OCI-LY7 (cell line): ENCODE data around the gene IGBP1. TPM values are rescaled to one million over a fixed set of nuclear protein-coding genes. Genes with fewer than 3 reads are reported as not detected.

Source experiments
- BruUV-seq: library from RNA; stranded (reverse); fragments of 400-500 nt; replicated peaks from 2 replicates; lab custom pipeline; 2021; lab: Mats Ljungman, UMichigan
- CTCF ChIA-PET: fragments of 300-600 bp; sonication (Branson Sonifier 250); formaldehyde crosslinking; loops from one replicate; lab custom pipeline; 2022; ENCODE audit warnings: antibody characterized with exemption; ENCODE audit not compliant: unreplicated experiment; lab: Charles Lee
- POLR2A ChIA-PET: fragments of 300-600 bp; sonication (Branson Sonifier 250); formaldehyde crosslinking; loops from one replicate; lab custom pipeline; 2022; ENCODE audit warnings: antibody characterized with exemption; lab: Charles Lee
- DNase-seq: peaks from one replicate; pipeline ENCODE4 v3.0.0-alpha.2; 2015; ENCODE audit warnings: low spot score
- H2AFZ ChIP-seq: fragments of 200-600 bp; sonication (generic), shearing (Covaris generic); 2 replicates; pipeline ENCODE4 v1.6.1; 2014; ENCODE audit warnings: mild to moderate bottlenecking, antibody characterized with exemption, low read length, moderate library complexity
- H3K27ac ChIP-seq: fragments of 200-600 bp; sonication (generic); 2 replicates; pipeline ENCODE4 v1.5.1; 2014; ENCODE audit warnings: mixed run types, low read depth, mild to moderate bottlenecking, moderate library complexity, low read length, inconsistent platforms; ENCODE audit not compliant: poor library complexity, severe bottlenecking
- H3K36me3 ChIP-seq: fragments of 200-600 bp; sonication (generic); 2 replicates; pipeline ENCODE4 v1.6.1; 2014; ENCODE audit warnings: mild to moderate bottlenecking, antibody characterized with exemption, low read length, moderate library complexity, mixed read lengths; ENCODE audit not compliant: insufficient read depth
- H3K4me1 ChIP-seq: fragments of 200-600 bp; sonication (generic); 2 replicates; pipeline ENCODE4 v1.5.1; 2014; ENCODE audit warnings: mild to moderate bottlenecking, low read length; ENCODE audit not compliant: insufficient read depth, poor library complexity, severe bottlenecking
- H3K4me2 ChIP-seq: fragments of 200-600 bp; sonication (generic); 2 replicates; pipeline ENCODE4 v1.6.1; 2014; ENCODE audit warnings: mild to moderate bottlenecking, low read length
- H3K4me3 ChIP-seq: fragments of 200-600 bp; sonication (generic); 2 replicates; pipeline ENCODE4 v1.5.1; 2014; ENCODE audit warnings: mild to moderate bottlenecking, low read depth, low read length; ENCODE audit not compliant: poor library complexity, severe bottlenecking
- H3K79me2 ChIP-seq: fragments of 200-600 bp; sonication (generic); 2 replicates; pipeline ENCODE4 v1.6.1; 2016; ENCODE audit warnings: low read depth, mild to moderate bottlenecking, low read length, moderate library complexity, mixed read lengths; ENCODE audit not compliant: insufficient read depth
- H3K9me2 ChIP-seq: fragments of 200-600 bp; sonication (generic); 2 replicates; pipeline ENCODE4 v1.6.1; 2016; ENCODE audit warnings: mild to moderate bottlenecking, low read length, mixed read lengths; ENCODE audit not compliant: insufficient read depth
- H3K9me3 ChIP-seq: fragments of 200-600 bp; sonication (generic); 2 replicates; pipeline ENCODE4 v1.6.1; 2014; ENCODE audit warnings: mild to moderate bottlenecking, mixed run types, low read length, mixed read lengths
- H4K20me1 ChIP-seq: fragments of 200-600 bp; sonication (generic); 2 replicates; pipeline ENCODE4 v1.6.1; 2014; ENCODE audit warnings: mild to moderate bottlenecking, antibody characterized with exemption, low read length, moderate library complexity, mixed read lengths; ENCODE audit not compliant: insufficient read depth
- CTCF ChIP-seq: fragments of 200-600 bp; sonication (generic); conservative IDR thresholded peaks from 2 replicates; pipeline ENCODE4 v1.5.1; 2014; ENCODE audit warnings: mild to moderate bottlenecking, antibody characterized with exemption, low read length, moderate library complexity, mixed read lengths
- EZH2phosphoT487 ChIP-seq: fragments of 200-600 bp; sonication (generic); IDR thresholded peaks from 2 replicates; pipeline ENCODE4 v1.6.1; 2018; ENCODE audit warnings: low read depth, borderline replicate concordance, mild to moderate bottlenecking, mixed run types, antibody characterized with exemption, low read length, moderate library complexity, mixed read lengths
- intact Hi-C: fragments of 100-400 bp; cut with micrococcal nuclease; formaldehyde crosslinking; loops from one replicate; pipeline ENCODE4 v1.10.0; 2022; ENCODE audit not compliant: unreplicated experiment
- total RNA-seq, 2 experiments: library from RNA; depleted of rRNA in 1 of 2; stranded (reverse); fragments of >200 nt in 1 of 2; shearing (Covaris generic) in 1 of 2; gene quantifications; 2 replicates each; pipeline ENCODE4 v1.2.3, GENCODE V29; 2014 to 2022

Gene IGBP1
- total RNA-seq, 2 experiments from 2014 or later: 47.2 to 60.5 TPM

DNA sequence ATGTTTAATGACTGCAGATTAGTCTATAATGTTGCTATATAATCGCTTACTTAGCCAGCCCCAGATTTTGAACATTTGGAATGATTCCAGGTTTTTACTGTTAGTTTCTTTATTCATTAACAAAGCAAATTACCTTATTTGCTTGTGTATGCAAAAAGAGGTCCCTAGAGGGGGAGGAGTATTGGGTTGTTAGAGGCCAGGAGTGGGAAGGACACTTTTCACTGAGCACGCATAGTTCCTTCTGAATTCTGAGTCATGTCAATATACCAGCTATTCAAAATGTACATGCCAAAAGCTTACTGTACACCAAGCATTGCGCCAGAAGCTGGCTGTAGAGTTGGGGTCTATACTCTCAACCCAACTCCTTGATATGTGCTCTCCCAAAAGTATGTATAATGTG, 39.0 kb downstream of the IGBP1 start:
- TF ChIP-seq EZH2phosphoT487: no peak
- no peak for TF ChIP-seq CTCF
- H3K9me3 ChIP-seq: no peaks in the 10 kb centered on the region
- no peak for DNase-seq
- no peaks in the 10 kb centered on the region for H3K4me1 ChIP-seq
- ChIA-PET POLR2A (interaction anchor here (0.6 kb wide), 1 partner anchor 752 kb away, joined by 3 read pairs; no protein-coding TSS in a partner anchor), CTCF (no interaction called here)
- H3K9me2 ChIP-seq: no peaks in the 10 kb centered on the region
- 0 out of 2 replicates have a peak, but pooled peaks cover 5% of the 10 kb centered on the region for H3K36me3 ChIP-seq
- intact Hi-C loops: no loop called here
- H3K4me3 ChIP-seq: no peak overlapping the region
- H2AFZ ChIP-seq: no peak overlapping the region
- BruUV-seq: no TSS peak
- H3K79me2 ChIP-seq: no peaks in the 10 kb centered on the region
- no peak overlapping the region for H3K4me2 ChIP-seq
- no peak overlapping the region for H3K27ac ChIP-seq
- H4K20me1 ChIP-seq: no peaks in the 10 kb centered on the region

- no peak overlapping the region for H3K27ac ChIP-seq
- H3K9me2 ChIP-seq: no peaks in the 10 kb centered on the region
- H4K20me1 ChIP-seq: no peaks in the 10 kb centered on the region
- H3K4me2 ChIP-seq: no peak overlapping the region
- intact Hi-C loops: no loop called here
- H3K79me2 ChIP-seq: no peaks in the 10 kb centered on the region
- no peak for DNase-seq
- no TSS peak for BruUV-seq
- H2AFZ ChIP-seq: no peak overlapping the region
- POLR2A ChIA-PET: interaction anchor here (0.6 kb wide), 1 partner anchor 751 kb away, joined by 3 read pairs; no protein-coding TSS in a partner anchor
- CTCF ChIA-PET: no interaction called here
- no peaks in the 10 kb centered on the region for H3K4me1 ChIP-seq
- no peaks in the 10 kb centered on the region for H3K36me3 ChIP-seq
- H3K4me3 ChIP-seq: no peak overlapping the region
- TF ChIP-seq CTCF (no peak), EZH2phosphoT487 (no peak)
- H3K9me3 ChIP-seq: no peaks in the 10 kb centered on the region
Observed at GRCh38 chrX:70172964-70173363, 39.7 kb downstream of the IGBP1 start.

- no TSS peak for BruUV-seq
- ChIA-PET POLR2A (no interaction called here), CTCF (no interaction called here)
- Histone ChIP-seq H2AFZ (no peak overlapping the region), H3K79me2 (no peaks in the 10 kb centered on the region), H3K9me3 (no peaks in the 10 kb centered on the region), H3K4me3 (no peak overlapping the region), H3K9me2 (no peaks in the 10 kb centered on the region), H3K27ac (no peak overlapping the region), H3K4me1 (no peaks in the 10 kb centered on the region), H4K20me1 (no peaks in the 10 kb centered on the region), H3K4me2 (no peak overlapping the region), H3K36me3 (no peaks in the 10 kb centered on the region)
- no peak for TF ChIP-seq CTCF
- no peak for TF ChIP-seq EZH2phosphoT487
- no peak for DNase-seq
- intact Hi-C loops: no loop called here
Observed at GRCh38 chrX:70174754-70175153, 41.5 kb downstream of the IGBP1 start.
